HCT116 (cell line): Measurements from ENCODE around the gene ATP11B.

Experiments used
- CTCF ChIP-seq, 3 experiments: fragments of 200-600 bp in 1 of 3; sonication (generic) in 1 of 3; IDR thresholded peaks in 2 of 3; conservative IDR thresholded peaks in 1 of 3; 2 replicates each; pipeline ENCODE4 v1.5.1; 2012 to 2017; ENCODE audit warnings: low read depth in 2 of 3, low read length in 2 of 3, antibody characterized with exemption in 1 of 3, borderline replicate concordance in 1 of 3, control low read depth in 1 of 3, mild to moderate bottlenecking in 1 of 3, mixed read lengths in 1 of 3, mixed run types in 1 of 3, moderate library complexity in 1 of 3; ENCODE audit not compliant: insufficient read depth in 1 of 3
- POLR2A ChIP-seq: IDR thresholded peaks from 2 replicates; pipeline ENCODE4 v1.7.0; 2011; ENCODE audit warnings: borderline replicate concordance; ENCODE audit not compliant: insufficient read depth, insufficient read length; ENCODE audit errors: extremely low read depth

- no peak for TF ChIP-seq POLR2A
- TF ChIP-seq CTCF (IDR thresholded peaks at IDR 0.05 in 2 of 3, conservative IDR thresholded peaks at IDR 0.05 in 1 of 3; ENCODE audit: borderline replicate concordance in 1 of 3, insufficient read depth in 1 of 3, low read depth in 2 of 3, low read length in 2 of 3) = no peak
Observed at GRCh38 chr3:182914341-182914740, 121.0 kb downstream of the ATP11B start.
